GM18868 (cell line): ENCODE measurements around the gene RAI14.
"Not testable (repeated sequence)": the region's sequence is repeated elsewhere in the genome, so short reads cannot be mapped to it uniquely, and the experiment has no call there.

ENCODE experiments used
- ATAC-seq: cut with Tn5 transposase; IDR thresholded peaks from one replicate; pipeline ENCODE4 v1.9.1; 2021; ENCODE audit warnings: mild to moderate bottlenecking, moderate library complexity; ENCODE audit not compliant: unreplicated experiment

The RAI14 gene

GRCh38 chr5:34724741-34725140 is 68.6 kb downstream of the RAI14 start:
- ATAC-seq = no peak

DNA sequence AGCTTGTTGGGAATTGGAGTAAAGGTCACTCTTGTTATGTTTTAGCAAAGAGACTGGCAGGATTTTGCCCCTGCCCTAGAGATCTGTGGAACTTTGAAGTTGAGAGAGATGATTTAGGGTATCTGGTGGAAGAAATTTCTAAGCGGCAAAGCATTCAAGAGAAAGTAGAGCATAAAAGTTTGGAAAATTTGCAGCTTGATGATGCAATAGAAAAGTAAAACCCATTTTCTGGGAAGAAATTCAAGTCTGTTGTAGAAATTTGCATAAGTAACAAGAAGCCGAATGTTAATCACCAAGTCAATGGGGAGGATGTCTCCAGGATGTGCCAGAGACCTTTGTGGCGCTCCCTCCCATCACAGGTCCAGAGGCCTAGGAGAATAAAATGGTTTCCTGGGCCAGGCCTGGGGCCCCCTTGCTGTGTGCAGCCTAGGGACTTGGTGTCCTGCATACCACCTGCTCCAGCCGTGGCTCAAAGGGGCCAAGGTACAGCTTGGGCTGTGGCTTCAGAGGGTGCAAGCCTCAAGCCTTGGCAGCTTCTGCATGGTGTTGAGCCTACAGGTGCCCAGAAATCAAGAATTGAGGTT is 71.1 kb downstream of the RAI14 start:
- not testable (repeated sequence) for ATAC-seq

DNA sequence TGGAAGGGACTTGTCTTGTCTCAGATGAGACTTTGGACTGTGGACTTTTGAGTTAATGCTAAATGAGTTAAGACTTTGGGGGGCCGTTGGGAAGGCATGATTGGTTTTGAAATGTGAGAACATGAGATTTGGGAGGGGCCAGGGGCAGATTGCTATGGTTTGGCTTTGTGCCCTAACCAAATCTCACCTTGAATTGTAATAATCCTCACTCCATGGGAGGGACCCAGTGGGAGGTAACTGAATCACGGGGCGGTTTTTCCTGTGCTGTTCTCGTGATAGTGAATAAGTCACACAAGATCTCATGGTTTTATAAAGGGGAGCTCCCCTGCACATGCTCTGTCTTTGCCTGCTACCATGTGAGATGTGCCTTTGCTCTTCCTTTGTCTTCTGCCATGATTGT is 72.1 kb downstream of the RAI14 start:
- ATAC-seq = no peak

DNA sequence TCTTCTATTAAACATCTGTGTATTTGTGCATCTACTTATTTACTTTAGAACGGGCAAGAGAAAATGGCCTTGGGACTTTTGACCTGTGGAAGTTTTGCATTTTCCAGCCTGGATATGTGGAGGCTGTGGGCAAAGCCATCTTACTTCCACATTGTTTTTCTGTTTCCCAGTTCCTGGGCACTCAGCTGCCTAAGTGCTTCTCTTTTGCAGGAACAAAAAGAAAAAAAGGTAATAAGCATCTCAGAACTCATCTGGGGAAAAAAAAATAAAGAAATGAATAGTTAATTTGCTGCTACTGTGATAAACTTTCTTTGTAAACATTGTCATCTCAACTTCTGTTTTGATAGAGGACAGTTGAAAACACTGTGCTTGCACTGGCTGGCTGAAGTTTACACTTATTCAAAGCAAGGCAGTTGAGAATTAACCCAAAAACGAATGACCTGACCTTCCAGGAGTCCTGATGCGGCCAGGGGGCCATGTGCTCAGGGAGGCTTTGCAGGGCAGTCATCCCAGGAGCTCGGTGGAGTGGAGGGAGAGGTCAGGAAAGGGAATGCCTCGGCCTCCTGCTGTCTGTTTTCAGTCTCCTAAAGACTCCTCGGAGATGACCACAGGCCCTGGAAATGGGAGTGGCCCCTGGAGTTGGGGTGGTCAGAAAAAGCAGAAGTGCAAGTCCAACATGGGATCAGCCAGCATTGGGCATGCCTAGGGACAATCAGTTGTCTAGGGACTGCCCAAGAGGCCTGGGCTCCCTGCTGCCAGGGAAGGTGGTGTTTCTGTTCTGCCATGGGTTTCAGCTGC is 75.5 kb downstream of the RAI14 start:
- no peak for ATAC-seq

GRCh38 chr5:34734326-34734725 is 78.2 kb downstream of the RAI14 start:
- no peak for ATAC-seq

- no peak for ATAC-seq
Observed at GRCh38 chr5:34735491-34736426, 79.6 kb downstream of the RAI14 start.

- no peak for ATAC-seq
Observed at GRCh38 chr5:34736445-34737115, 80.5 kb downstream of the RAI14 start.

- ATAC-seq = no peak
Observed at GRCh38 chr5:34737731-34738130, 81.6 kb downstream of the RAI14 start.

DNA sequence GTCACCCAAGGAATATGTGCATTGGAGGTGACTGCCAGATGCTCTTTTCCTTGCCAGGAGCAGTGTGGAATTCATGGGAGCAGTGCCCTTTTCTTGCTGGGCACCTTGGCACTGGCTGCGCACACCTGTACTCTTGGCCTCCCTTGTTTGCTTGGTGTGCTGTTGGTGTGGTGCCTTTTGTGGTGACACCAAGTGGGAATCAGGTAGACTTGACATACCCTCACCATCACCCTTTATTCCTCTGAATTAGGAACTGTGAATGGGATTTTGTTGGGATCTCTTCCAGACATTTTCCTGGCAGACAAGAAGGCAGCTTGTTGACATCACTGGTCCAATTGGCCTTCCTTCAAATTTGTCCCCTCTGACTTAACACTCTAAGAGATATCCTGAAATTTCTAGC is 82.3 kb downstream of the RAI14 start:
- no peak for ATAC-seq

GRCh38 chr5:34740389-34740806 is 84.3 kb downstream of the RAI14 start:
- no peak for ATAC-seq

DNA sequence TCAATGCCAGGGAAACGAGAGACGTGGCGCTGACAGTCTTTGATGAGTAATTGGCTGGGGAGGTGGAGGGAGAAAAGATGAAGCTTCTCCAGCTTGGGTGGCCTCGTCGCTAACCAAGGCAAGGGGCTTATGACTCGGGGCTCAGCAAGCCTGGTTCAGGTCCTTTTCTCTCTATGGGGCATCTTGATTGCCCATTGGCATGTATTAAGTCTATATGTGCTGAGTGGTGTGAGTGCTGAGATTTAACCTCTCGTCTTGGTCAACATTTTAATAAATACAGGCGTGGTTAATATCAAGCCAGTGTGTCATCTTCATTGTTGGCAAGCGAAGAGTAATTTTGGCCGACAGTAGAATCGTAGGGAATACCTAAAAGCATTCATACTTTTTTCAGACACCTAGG is 85.9 kb downstream of the RAI14 start:
- no peak for ATAC-seq

DNA sequence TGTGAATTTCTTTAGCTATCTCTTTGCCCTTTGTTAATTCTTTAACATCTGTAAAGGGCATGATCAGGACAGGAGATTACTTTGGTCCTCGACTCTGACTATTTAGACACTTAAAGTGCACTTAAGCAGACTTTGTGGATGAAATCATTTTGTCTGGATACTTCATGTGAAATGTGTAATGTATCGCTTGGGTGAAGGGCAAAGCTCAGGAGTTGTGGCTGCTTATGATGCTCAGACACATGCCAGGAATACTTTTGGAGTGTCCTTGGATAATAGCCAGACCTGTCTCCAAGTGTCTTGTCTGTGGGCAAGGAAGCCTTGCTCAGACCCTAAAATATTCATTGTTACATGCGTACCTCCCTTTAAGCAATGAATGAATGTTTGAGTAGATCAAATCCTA is 87.8 kb downstream of the RAI14 start:
- ATAC-seq = no peak

- no peak for ATAC-seq
Observed at GRCh38 chr5:34748431-34748830, 92.3 kb downstream of the RAI14 start.

GRCh38 chr5:34749431-34749873 is 93.3 kb downstream of the RAI14 start:
- no peak for ATAC-seq

DNA sequence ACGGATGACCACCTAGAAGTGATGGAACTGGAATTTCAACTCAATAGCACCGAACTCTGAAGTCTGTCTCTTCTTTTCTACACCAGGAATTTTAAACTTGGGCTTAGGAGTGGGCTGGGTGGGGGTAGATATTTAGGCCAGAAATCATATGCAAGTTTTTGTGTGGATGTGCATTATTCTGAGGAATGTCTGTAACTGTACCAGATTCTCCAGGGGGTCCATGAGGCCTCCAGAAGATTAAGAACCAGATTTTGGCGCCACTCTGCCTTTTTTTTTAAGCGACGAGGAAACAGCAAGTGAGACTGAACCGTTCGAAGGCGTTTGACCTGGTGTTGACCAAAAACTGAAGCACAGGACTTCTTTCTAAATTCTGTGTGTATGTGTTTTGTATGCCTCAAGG is 94.1 kb downstream of the RAI14 start:
- no peak for ATAC-seq

DNA sequence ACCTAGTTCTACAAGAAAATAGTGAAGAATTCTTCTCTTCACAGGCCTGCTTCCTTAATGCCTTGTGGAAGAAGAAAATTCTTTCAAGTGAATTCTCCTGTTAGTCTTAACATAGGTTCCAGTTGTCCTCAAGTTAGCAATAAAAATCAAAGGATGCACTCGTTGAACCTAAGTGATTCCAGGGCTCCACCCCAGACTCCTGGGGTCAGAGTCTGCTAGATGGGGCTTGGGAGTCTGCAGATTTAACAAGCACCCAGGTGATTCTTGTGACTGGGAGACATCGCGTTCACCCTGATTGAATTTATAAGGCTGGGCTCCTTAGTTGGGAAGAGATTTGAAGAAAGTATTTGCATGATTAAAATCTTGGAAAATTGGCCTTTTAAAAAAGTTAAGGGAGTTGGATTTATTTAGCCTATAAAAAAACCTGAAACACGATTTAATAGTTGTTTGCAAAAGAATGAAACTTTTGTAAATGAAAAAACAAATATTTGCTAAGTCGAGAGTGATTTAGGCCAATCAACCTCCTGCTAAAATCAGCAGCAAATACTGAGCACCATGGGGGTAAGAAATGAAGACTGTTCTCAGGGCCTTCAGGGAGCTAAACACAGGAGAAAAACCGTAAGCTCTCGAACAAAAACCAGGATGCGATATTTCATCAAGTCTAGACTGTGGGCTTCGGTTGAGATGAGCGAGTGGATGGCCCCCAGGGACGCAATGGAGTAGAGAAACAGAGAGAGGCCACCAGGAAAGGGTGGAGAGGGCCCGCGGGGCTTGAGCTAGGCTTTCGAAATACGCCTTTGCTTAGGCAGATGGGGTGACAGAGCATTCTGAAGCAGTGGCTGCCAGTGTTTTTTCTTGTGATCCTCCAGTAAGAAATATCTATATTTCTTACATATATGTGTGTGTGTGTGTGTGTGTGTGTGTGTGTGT is 95.9 kb downstream of the RAI14 start:
- no peak for ATAC-seq

GRCh38 chr5:34753236-34753635 is 97.1 kb downstream of the RAI14 start:
- ATAC-seq = not testable (repeated sequence)

DNA sequence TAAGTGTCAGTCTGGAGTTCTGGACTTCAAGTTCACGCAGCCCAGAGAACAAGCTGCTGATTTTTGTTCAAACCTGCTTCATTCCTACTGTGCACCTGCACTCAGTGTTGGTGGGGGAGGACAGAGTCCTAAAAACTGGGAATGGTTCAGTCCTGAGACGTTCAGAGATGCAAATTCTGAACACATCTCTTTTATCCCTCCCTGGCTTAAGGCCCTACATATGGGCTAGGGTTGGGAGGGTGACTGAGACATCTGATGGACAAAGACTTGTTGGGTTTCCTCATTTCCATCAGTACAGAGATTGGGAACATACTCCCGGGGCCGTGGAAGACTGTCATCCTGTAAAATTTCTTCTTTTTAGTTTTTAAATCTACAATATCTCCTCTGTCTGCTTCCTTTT is 99.8 kb downstream of the RAI14 start:
- no peak for ATAC-seq

GRCh38 chr5:34756781-34757624 is 100.9 kb downstream of the RAI14 start:
- no peak for ATAC-seq
